ENCODE data around the gene ITSN2. TPM values are rescaled to one million over a fixed set of nuclear protein-coding genes. Genes with fewer than 3 reads are reported as not detected.
"Not testable (repeated sequence)": the region's sequence is repeated elsewhere in the genome, so short reads cannot be mapped to it uniquely, and the experiment has no call there.

The ITSN2 gene
- total RNA-seq, 1 donor from 2014 or later, result 49.6 TPM

DNA sequence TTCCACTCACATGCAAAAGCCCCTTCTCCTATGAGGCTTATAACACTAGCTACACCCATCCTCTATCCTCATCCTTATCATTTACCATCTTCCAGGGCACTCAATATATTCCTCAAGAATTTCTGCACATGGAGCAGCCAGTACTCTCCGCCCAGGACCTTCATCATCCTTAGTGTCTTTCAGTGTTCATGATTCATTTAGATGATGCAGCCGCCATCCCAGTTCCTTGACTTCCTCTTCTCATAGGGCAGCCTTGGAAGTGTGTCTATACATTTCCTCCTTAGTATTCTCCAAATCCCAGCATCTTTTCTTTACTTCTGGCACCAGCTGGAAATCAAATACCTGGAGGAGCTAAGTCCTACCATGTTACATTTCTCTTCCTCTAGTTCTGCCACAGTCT lies 3.0 kb upstream of the ITSN2 start:
- no peak for DNase-seq (ENCODE audit: low spot score)

DNA sequence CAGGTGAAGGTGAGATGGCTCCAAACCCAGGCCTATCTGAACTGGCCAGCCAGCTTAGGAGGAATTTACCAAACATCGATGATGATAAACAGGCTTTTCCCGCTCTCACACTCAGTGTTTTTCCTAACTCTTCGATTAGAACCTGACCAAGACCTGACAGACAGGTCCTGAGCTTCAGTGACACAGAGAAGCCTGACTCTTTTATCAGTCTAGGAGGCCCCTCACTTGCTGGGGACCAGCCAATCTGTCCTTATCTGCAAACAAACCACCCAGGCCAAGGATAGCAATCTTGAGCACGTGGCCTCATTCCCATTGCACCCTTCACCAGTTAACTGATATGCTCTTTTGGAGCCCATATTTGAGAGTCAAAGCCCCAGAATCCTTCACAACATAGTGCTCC lies 1.9 kb upstream of the ITSN2 start:
- no peak for DNase-seq (ENCODE audit: low spot score)

DNA sequence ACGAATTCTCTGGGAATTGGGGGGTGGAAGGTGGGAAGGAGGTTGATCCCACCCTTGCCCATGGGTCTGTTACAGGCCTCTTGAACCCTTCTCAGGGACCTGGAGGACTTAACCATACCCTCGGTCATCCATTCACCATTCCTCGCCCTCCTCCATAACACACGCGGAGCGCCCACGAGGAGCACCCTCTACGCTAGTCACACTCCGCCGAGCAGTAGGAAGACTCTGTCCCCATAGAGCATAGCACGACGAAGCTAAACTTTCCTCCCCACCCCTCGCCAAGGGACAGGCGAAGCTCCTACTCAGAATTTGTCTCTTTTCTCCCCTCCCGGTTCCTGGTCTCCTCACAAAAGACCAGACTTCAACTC lies 611 bp upstream of the ITSN2 start:
- DNase-seq (ENCODE audit: low spot score), result no peak

DNA sequence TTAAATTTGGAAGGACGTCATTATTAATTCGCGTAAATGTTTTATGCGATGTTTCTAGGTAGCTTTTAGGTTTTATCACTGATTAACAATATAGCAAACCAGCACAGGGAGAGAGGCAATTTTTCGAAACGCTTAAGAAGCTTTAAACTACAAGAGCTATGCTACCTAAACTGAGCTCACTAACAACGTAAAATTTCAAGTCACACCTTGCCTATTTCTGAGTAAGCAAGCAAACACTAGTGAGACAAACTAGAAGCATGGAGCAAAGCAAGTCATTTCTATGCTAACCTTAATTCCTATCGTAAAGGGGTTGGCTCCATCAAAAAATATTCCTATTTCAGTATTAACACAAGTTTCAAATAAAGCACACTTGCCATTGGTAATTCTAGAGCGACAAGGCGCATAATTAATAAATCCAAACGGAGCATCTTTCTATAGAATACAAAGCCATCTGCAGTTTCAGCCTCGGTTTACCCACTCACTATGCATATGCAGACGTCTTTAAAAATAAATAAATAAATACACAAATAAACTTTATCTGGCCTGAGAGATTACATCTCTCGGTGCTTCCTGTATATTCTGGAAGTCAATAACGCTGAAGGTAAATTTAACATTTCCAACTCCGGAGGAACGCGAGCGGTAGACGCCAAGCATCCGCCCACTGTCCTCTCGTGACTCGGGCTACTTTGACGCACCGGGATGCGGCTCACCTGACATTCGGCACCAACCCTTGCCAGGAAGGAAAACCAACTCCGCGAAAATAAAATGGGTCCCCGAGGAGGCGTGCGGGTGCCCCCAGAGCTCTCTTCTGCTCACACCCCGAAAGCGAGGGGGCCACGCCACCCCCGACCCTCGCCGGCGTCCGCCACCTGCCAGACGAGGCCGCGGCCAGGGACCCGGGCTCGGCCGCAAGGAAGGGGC lies 947 bp downstream of the ITSN2 start:
- peak; percentile 47 for DNase-seq (ENCODE audit: low spot score)

DNA sequence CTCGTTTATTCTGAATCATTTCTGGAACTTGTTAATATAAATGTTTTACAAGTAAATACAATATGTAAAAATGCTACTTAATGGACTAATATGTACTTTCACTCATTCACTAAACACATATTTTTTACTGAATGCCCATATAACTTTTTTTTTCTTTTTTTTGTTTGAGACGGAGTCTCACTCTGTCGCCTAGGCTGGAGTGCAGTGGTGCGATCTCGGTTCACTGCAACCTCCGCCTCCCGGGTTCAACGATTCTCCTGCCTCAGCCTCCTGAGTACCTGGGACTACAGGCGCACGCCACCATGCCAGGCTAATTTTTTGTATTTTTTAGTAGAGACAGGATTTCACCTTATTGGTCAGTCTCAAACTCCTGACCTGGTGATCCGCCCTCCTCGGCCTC lies 2.6 kb downstream of the ITSN2 start:
- DNase-seq (ENCODE audit: low spot score), result not testable (repeated sequence)

DNA sequence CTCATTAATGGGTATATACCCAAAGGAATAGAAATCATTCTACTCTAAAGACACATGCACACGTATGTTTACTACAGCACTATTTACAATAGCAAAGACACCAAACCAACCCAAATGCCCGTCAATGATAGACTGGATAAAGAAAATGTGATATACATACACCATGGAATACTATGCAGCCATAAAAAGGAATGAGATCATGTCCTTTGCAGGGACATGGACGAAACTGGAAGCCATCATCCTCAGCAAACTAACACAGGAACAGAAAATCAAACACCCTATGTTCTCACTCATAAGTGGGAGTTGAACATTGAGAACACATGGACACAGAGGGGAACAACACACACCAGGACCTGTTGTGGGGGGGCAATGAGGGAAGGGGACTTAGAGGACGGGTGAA lies 3.2 kb downstream of the ITSN2 start:
- DNase-seq (ENCODE audit: low spot score), result not testable (repeated sequence)

DNA sequence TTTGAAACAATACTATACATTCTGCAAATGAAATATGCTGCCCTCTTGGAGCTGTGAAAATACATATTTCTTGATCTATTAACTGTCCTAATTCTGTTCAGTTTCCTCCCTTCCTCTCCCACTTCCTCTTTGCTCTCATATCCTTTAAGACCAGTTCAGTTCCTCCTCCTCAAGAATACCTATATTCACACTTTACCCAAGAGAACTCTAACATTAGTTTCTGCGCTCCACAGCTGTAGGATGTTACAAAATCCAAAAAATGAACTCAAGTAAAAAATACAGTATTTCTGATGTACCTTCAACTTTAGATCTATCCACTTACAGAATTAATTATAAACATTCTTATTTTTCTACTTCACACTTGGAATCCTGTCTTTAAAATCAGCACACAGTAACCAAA lies 5.4 kb downstream of the ITSN2 start:
- DNase-seq (ENCODE audit: low spot score), result no peak

DNA sequence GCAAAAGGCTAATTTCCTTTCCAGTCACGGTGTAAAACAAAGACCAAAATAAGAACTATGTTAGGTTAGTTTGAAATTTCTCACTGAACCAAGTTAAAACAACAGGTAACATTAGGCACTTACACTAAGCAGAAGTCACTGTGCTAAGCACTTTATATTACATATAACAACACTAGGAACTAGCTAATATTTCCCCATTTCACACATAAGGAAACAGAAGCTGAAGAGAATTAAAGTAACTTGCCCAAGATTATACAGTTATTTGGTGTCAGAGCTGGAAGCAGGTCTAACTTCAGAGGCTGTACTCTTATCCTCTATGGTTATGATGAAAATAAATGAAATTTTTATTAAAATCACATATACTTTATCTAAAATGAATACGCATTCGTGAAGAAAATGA lies 5.9 kb downstream of the ITSN2 start:
- no peak for DNase-seq (ENCODE audit: low spot score)

DNA sequence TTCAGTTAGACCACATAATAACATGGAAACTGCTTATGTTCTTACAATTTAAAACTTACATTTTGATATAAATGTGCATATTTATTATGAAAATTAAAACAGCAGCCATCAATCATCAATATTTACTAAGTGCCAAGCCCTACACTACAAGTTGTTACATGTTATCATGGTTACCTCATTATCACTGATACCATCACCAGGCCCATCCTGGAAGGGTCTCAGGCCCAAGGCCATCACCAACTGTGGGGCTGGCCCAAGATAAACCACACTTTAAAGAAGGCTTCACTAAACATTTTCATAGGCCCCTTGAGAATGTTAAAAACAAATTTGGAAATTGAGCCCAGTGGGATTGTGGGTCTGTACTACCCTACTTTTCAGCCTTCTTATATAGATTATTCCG lies 6.4 kb downstream of the ITSN2 start:
- DNase-seq (ENCODE audit: low spot score), result no peak

DNA sequence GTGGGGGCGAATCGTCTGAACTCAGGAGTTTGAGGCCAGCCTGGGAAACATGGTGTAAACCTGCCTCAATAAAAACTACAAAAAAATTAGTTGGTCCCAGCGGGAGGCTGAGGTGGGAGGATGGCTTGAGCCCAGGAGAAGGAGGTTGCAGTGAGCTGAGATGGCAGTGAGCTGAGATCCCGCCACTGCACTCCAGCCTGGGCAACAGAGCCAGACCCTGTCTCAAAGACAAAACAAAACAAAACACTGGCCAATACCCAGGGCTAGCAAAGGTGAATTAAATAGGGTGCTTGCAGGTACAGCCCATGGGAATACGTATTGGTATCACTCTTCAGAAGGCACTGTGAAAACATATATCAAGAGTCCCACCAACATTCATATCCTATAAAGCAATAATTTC lies 7.0 kb downstream of the ITSN2 start:
- no peak for DNase-seq (ENCODE audit: low spot score)

DNA sequence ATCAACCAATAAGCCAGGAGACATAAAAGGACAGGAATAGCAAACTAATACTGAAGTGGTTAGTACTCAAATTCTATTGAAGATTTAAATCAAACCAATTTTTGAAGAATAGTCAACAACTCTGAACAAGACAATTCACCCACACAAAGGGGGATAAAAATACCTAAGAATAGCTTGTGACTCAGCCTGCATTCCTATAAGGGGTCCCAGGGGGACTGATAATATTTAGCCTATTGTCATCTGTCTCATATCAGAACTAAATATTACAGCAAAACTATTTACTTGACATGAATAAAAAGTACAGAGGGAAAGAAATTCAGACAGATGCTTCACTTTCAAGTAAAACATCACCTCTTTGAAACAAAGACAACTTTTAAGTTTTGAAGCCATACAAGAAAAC lies 7.7 kb downstream of the ITSN2 start:
- DNase-seq (ENCODE audit: low spot score), result no peak

DNA sequence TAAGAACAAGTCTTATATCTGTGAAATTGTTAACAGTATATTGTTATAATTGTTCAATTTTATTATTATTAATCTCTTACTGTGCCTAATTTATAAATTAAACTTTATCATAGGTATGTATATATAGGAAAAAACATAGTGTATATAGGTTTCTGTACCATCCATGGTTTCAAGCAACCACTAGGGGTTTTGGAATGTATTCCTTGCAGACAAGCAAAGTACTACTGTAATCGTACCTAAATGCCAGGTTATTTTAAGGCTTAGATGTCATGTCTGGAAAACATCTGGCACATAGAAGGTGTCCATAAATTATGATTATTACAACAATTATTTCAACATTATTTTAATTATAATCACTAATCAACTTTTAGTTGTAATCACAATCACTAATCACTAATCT lies 8.4 kb downstream of the ITSN2 start:
- no peak for DNase-seq (ENCODE audit: low spot score)

DNA sequence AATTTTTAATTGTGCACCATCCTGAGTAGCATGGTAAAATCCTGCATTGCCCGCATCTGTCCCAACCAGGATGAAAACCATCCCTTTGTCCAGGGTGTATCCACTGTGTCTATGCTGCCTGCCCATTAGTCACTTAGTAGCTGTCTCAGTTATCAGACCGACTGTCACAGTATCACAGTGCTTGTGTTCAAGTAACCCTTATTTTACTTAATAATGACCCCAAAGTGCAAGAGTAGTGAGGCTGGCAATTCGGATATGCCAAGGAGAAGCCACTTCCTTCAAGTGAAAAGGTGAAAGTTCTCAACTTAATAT lies 8.8 kb downstream of the ITSN2 start:
- DNase-seq (ENCODE audit: low spot score), result no peak

DNA sequence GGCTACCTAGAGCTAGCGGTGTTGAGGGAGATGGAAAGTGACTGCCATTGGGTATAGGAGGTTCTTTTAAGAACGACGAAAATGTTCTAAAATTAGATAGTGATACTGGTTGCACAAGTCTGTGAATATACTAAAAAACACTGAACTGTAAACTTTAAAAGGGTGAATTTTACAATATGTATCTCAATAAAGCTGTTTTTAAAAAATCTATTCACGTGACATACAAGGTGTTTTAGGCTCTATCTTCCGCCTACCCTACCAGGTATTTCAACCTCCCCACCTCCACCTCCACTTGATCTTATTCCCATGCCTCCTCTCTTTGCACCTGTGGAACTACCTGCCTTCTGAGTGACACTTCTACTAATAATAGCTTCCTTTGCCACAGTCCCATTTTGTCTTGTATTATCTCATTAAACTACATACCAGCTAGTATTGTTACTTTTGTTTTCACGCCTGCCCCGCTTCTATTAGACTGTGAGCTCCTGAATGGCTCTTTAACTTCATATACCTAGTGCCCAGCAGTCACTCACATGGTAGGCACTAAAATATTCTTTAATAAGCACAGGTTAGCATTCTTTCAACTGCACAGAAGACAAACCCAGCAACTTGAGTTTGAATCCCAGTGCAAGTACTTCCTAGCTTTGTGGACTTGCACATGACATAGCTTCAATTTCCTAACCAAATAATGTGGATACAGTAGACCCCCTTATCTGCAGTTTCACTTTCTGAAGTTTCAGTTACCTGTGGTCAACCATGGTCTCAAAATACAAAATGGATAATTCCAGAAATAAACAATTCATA lies 9.3 kb downstream of the ITSN2 start:
- no peak for DNase-seq (ENCODE audit: low spot score)

DNA sequence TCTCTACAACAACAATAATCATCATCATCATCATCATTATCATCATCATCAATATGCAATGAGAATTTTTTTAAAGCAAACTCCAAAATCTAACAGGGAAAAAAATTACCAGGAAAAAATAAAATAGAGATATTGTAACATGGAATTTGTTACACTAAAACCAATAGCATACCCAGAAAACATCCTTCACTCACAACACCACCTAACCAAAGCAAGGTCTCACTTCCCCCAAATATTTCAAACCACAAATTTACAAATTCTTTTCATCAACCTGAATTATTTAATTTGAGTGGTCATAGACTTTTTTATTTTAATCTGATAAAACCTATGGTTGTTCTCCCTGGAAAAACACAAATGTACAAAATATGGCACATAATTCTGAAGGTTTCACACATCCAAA lies 11.2 kb downstream of the ITSN2 start:
- no peak for DNase-seq (ENCODE audit: low spot score)

DNA sequence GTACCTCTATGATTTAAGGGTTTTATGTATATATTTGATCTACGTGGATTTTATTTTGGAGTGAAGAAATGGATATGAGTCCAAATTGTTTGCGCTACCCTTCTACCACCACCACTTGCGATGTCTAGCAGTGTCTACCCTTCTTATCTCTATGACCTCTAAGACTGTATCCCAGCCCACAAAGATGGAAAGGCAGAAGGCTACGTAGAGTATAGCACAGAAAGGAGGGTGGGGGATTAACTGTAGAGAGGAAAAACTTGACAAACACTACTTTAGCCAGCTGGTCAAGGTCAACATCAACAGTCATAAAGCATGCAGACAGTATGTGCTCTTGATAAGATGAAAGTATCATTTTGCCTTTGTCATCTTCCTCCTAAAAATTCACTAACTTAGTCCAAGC lies 14.4 kb downstream of the ITSN2 start:
- no peak for DNase-seq (ENCODE audit: low spot score)

DNA sequence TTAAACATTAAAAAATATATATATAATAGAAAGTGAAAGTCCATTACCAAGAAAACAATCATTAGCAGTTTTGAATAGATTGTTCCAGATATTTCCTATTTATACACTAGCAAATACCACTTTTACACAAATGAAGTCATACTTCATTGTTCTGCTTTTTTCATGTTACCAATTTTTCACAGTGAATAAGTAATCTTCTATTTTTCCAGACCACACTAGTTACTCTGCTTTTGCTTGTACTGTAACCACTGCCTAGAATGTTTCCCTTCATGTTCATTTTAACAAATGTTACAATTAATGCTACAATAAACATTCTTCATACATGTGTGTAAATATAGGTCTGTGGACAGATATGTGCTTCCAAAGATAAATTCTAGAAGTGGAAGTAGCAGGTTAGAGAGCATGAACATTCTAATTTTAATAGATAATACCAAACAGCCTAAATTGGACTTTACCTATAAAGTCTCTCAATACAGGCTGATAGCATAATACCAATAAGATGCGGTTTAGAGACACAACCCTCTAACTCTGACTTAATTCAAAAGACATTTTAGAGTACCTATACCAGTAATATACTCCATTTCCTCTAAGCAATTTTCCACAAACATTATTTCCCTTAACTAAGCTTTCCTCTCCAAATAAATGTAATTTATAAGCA lies 17.0 kb downstream of the ITSN2 start:
- DNase-seq (ENCODE audit: low spot score), result no peak

DNA sequence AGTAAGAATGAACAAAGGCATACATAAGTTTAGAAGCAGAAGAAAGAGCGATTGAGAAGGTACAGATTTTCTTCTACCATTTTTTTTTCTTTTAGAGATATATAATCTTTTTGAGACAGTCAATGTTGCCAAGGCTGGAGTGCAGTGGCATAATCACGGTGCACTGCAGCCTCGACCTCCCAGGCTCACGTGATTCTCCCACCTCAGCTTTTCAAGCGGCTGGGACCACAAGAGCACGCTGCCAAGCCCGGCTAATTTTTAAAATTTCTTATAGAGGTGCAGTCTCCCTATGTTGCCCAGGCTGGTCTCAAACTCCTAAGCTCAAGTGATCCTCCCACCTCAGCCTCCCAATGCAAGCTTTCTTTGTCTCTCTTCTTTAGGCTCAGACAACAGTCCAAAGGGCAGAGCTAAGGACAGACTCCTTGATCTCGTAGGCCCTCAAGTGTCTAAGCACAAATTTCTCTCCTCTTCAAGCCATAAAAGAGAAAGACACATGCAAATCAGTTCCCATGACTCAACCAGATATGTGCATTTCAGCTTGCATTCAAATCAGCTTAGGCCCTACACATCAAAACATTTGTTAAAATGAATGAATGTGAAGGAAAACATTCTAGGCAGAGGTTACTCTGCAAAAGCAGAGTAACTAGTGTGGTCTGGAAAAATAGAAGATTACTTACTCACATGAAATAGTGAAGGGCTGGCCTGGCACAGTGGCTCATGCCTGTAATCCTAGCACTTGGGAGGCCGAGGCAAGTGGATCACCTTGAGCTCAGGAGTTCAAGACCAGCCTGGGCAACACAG lies 18.0 kb downstream of the ITSN2 start:
- no peak for DNase-seq (ENCODE audit: low spot score)

DNA sequence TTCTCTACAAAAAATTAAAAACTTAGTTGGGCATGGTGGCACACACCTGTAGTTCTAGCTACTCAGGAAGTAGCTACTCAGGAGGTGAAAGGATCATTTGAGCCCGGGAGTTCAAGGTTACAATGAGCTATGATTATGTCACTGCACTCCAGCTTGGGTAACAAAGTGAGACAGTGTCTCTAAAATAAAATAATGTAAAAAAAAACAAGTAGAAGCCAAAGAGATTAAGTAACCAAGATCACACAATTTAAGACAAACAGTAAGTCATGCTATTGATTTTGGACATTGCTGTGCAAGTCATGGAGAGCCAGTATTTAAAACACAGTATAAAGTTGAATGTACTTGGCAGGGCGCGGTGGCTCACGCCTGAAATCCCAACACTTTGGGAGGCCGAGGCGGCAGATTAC lies 20.5 kb downstream of the ITSN2 start:
- no peak for DNase-seq (ENCODE audit: low spot score)

DNA sequence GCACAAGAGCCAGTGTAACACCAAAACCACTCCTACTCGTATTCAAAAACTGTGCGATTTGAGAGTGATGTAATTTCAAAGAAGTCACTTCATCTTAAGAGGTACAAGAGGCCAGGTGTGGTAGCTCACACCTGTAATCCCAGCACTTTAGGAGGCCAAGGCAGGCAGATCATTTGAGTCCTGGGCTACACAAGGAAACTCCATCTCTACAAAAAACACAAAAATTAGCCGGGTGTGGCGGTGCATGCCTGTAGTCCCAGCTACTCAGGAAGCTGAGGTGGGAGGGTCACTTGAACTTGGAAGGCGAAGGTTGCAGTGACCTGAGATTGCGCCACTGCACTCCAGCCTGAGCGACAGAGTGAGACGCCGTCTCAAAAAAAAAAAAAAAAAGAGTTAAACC lies 21.2 kb downstream of the ITSN2 start:
- not testable (repeated sequence) for DNase-seq (ENCODE audit: low spot score)

DNA sequence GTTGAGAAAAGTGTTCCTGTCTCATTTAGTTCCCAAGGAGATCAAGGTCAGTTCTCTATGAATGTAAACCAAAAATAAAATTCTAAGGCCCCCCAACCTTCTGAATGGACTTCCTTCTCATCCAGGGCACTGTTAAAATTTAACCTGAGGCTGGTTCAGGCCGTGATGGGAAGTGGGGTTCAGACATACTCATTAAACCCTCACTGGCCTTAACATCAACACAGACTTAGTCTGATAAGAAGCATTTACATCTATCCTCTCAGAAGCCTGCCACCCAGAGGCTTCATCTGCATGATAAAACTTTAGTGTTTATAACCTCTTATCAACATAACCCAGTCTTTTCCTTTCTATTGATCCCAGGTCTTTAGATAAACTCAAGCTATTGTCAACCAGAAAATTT lies 22.4 kb downstream of the ITSN2 start:
- DNase-seq (ENCODE audit: low spot score), result no peak

DNA sequence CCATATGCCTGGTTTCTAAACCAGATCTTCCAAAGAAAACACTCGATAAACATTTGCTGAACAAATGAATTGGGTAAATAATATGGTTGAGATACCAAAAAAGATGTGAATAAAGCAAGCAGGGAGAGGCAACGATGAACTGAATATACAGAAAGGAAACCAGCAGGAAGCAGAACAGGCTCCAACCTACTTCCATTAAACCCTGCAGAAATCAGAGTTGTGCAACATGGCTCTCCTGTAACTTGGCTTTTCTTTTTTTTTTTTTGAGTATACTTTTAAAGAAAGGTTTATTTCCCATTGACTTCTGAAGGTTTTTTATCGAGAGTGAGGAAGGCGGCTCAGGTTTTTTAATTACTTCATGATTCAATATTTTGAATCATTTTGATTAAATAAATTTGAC lies 23.5 kb downstream of the ITSN2 start:
- no peak for DNase-seq (ENCODE audit: low spot score)
